ENCODE data around the gene CABP7.
A peak's percentile ranks its signal among the peaks of the same experiment; 100 is the strongest.

The CABP7 gene

DNA sequence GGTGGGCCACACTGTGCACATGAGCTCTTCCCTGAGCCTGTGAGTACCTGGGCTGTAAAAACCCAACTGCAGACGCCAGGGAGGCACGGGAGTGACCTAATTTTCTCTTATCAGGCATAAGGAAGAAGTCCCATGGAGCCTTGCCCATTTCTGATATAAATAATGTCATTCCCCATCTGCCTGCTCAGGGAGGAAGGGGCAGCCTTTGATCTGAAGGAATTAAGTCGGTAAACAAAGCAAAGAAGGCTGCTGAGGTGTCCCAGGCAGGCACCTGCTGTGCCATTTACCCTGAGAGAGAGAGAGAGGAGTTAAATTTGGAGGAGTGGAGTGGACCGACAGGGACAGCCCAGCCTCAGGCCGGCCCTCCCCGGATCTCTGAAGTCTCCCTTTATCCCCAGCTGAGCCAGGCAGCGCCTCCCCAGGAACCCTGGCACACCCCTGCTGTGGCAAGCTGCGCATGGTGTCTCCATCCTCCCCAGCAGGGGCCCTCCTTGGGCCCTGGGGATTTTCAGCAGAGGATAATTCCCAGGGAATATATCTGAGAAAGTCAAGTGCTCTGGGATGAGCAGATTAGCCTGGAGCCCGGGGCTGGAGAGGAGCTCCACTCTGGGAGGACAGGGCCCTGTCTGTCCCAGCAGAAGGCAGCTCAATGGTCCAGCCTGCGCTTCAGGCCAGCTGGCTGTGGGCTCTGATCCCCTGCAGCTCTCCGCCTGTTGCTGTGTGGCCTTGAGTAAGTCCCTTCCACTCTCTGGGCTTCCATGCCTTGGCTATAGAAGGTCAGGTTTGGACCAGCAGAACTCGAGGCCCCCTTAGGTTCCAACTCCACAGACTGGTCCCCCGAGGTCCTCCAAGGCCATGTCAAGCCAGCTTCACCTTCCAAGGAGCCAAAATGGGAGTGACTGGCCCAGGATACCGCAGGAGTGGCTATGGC is 17.5 kb upstream of the CABP7 start:
- no peak overlapping the region for H3K4me3 ChIP-seq (ENCODE audit: low read depth, low read length)
- H3K9ac ChIP-seq (ENCODE audit: low read length) = no peak overlapping the region
- H3K36me3 ChIP-seq (ENCODE audit: control insufficient read depth, insufficient read depth, low read length) = no peaks in the 10 kb centered on the region

DNA sequence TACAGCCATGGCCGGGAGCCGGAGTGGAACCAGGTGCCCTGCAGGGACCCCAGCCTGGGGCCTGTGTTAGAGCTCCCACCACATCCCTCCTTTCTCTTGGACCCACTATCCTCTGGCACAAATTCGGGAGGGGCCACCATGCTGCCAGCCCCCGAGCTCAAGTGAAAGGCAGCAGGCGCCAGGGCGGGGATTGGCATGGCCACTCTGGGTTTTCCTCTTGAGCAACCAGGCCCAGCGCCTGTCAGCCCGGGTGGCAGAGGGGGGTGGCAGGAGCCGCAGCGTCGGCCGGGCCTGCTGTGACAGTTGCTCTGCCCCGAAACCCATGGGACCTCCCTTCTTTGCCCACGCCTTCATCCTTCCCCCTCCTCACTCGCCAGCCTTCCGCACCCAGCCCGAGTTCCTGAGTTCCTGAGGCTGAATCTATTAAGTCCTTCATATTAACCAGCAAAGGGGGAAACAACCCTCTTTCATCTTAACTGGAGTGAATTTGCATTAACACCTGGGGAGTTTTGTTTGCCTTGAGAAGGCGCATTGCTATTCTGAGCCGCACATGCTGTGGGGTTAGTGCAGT is 16.8 kb upstream of the CABP7 start:
- peaks cover 50% of the 10 kb centered on the region for H3K27me3 ChIP-seq (ENCODE audit: control insufficient read depth, insufficient read depth, low read length)
- no peaks in the 10 kb centered on the region for H3K36me3 ChIP-seq (ENCODE audit: control insufficient read depth, insufficient read depth, low read length)
- no peaks in the 10 kb centered on the region for H3K9me3 ChIP-seq (ENCODE audit: control insufficient read depth, insufficient read depth, low read depth, low read length)
- peaks cover 55% of the 10 kb centered on the region for H3K4me1 ChIP-seq (ENCODE audit: control insufficient read depth, insufficient read depth, low read length)
- H3K27ac ChIP-seq (ENCODE audit: low read depth, low read length) = no peak overlapping the region
- H3K9ac ChIP-seq (ENCODE audit: low read length) = no peak overlapping the region
- H3K4me3 ChIP-seq (ENCODE audit: low read depth, low read length) = peak overlapping the region; percentile 6; the same call in 1 of the 2 replicates

More for the DNA sequence above, 17.5 kb upstream of the CABP7 start:
- Histone ChIP-seq H3K27ac (ENCODE audit: low read depth, low read length) (no peak overlapping the region), H3K9me3 (ENCODE audit: control insufficient read depth, insufficient read depth, low read depth, low read length) (no peaks in the 10 kb centered on the region), H3K27me3 (ENCODE audit: control insufficient read depth, insufficient read depth, low read length) (peaks cover 47% of the 10 kb centered on the region), H3K4me1 (ENCODE audit: control insufficient read depth, insufficient read depth, low read length) (peaks cover 55% of the 10 kb centered on the region)

DNA sequence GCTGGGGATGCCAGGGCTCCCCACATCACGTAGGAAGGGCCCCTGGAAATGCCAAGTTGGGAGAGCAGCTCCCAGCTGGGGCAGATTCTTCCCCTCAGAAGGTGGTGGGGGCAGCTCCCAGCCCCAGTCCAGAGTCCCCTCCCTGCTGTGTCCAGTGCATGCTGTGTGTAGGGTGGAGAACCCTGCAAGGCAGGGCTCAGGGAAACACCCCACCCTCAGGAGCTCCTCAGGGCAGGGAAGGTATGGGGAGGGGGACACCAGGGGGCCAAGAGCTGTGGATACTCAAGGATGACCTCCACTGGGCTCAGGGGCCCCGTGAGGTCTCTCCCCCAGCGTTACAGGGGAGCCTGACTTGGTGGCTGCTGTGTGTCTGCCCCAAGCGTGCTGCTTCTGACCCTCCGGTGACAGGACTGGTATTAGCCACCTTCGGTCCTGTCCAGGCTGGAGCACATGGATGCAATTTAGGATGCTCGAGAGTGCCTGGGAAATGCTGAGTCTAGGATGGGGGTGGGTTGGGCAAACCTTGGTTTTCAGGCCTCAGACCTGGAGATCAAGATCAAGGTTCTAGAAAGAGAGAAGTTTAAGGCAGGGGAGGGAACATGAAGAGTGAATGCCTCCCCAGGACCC is 16.1 kb upstream of the CABP7 start:
- Histone ChIP-seq H3K27me3 (ENCODE audit: control insufficient read depth, insufficient read depth, low read length) (peaks cover 50% of the 10 kb centered on the region), H3K27ac (ENCODE audit: low read depth, low read length) (no peak overlapping the region), H3K9me3 (ENCODE audit: control insufficient read depth, insufficient read depth, low read depth, low read length) (no peaks in the 10 kb centered on the region), H3K4me1 (ENCODE audit: control insufficient read depth, insufficient read depth, low read length) (peaks cover 55% of the 10 kb centered on the region), H3K9ac (ENCODE audit: low read length) (no peak overlapping the region), H3K36me3 (ENCODE audit: control insufficient read depth, insufficient read depth, low read length) (no peaks in the 10 kb centered on the region), H3K4me3 (ENCODE audit: low read depth, low read length) (peak overlapping the region; percentile 6; the same call in 1 of the 2 replicates)

GRCh38 chr22:29704528-29705285 is 15.1 kb upstream of the CABP7 start:
- Histone ChIP-seq H3K27me3 (ENCODE audit: control insufficient read depth, insufficient read depth, low read length) (peaks cover 54% of the 10 kb centered on the region), H3K9ac (ENCODE audit: low read length) (no peak overlapping the region)

GRCh38 chr22:29705651-29706050 is 14.2 kb upstream of the CABP7 start:
- H3K27ac ChIP-seq (ENCODE audit: low read depth, low read length) = no peak overlapping the region
- no peak overlapping the region for H3K9ac ChIP-seq (ENCODE audit: low read length)
- no peak overlapping the region for H3K4me3 ChIP-seq (ENCODE audit: low read depth, low read length)

More at GRCh38 chr22:29704528-29705285, 15.1 kb upstream of the CABP7 start:
- Histone ChIP-seq H3K9me3 (ENCODE audit: control insufficient read depth, insufficient read depth, low read depth, low read length) (no peaks in the 10 kb centered on the region), H3K27ac (ENCODE audit: low read depth, low read length) (no peak overlapping the region), H3K36me3 (ENCODE audit: control insufficient read depth, insufficient read depth, low read length) (no peaks in the 10 kb centered on the region), H3K4me1 (ENCODE audit: control insufficient read depth, insufficient read depth, low read length) (peaks cover 55% of the 10 kb centered on the region), H3K4me3 (ENCODE audit: low read depth, low read length) (no peak overlapping the region)

DNA sequence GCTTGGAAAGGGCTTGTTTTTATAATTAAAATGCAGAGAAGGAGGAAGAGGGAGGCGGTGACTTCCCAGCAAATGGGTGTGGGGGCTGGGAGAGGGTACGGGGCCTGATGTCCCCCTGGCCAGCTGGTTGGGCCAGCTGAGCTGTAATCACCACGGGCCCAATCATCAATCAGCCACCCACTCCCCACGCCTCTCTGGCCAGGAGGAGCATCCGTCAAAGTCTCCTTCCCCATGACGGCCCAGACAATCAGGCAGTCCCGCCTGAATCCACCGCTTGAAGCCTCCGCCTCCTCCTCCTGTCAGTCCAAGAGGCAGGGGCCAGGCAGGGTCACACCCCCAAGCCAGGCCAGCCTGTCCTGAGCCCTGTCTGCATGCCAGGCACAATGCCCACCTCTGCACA is 13.3 kb upstream of the CABP7 start:
- H3K9ac ChIP-seq (ENCODE audit: low read length) = no peak overlapping the region
- H3K9me3 ChIP-seq (ENCODE audit: control insufficient read depth, insufficient read depth, low read depth, low read length) = no peaks in the 10 kb centered on the region
- H3K4me1 ChIP-seq (ENCODE audit: control insufficient read depth, insufficient read depth, low read length) = peaks cover 42% of the 10 kb centered on the region
- peaks cover 53% of the 10 kb centered on the region for H3K27me3 ChIP-seq (ENCODE audit: control insufficient read depth, insufficient read depth, low read length)
- H3K4me3 ChIP-seq (ENCODE audit: low read depth, low read length) = no peak overlapping the region
- H3K36me3 ChIP-seq (ENCODE audit: control insufficient read depth, insufficient read depth, low read length) = no peaks in the 10 kb centered on the region
- no peak overlapping the region for H3K27ac ChIP-seq (ENCODE audit: low read depth, low read length)

More at GRCh38 chr22:29705651-29706050, 14.2 kb upstream of the CABP7 start:
- Histone ChIP-seq H3K27me3 (ENCODE audit: control insufficient read depth, insufficient read depth, low read length) (peaks cover 59% of the 10 kb centered on the region), H3K4me1 (ENCODE audit: control insufficient read depth, insufficient read depth, low read length) (peaks cover 50% of the 10 kb centered on the region), H3K9me3 (ENCODE audit: control insufficient read depth, insufficient read depth, low read depth, low read length) (no peaks in the 10 kb centered on the region), H3K36me3 (ENCODE audit: control insufficient read depth, insufficient read depth, low read length) (no peaks in the 10 kb centered on the region)

- H3K27me3 ChIP-seq (ENCODE audit: control insufficient read depth, insufficient read depth, low read length) = peaks cover 51% of the 10 kb centered on the region
These were observed 12.8 kb upstream of the CABP7 start for GRCh38 chr22:29707010-29707409.

DNA sequence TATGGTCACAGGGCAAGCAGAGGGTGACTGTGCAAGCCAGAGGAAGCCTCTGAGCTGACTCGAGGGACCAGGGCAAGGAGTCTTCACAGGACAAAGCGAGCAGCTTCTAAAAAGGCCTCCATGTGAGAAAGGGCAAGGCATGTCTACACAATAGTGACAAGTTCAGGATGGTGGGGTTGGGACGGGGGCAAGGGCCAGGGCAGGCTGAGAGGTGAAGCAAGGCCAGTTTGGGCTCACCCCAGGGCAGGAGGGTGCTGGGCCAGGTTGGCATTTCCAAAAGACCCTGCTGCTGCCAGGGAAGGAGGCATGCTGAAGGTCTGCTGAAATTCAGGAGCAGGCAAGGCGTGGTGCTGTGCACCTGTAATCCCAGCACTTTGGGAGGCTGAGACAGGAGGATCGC is 12.3 kb upstream of the CABP7 start:
- Histone ChIP-seq H3K27ac (ENCODE audit: low read depth, low read length) (no peak overlapping the region), H3K4me1 (ENCODE audit: control insufficient read depth, insufficient read depth, low read length) (peaks cover 33% of the 10 kb centered on the region), H3K27me3 (ENCODE audit: control insufficient read depth, insufficient read depth, low read length) (peaks cover 47% of the 10 kb centered on the region)

More at GRCh38 chr22:29707010-29707409, 12.8 kb upstream of the CABP7 start:
- Histone ChIP-seq H3K9ac (ENCODE audit: low read length) (no peak overlapping the region), H3K4me1 (ENCODE audit: control insufficient read depth, insufficient read depth, low read length) (peaks cover 37% of the 10 kb centered on the region), H3K9me3 (ENCODE audit: control insufficient read depth, insufficient read depth, low read depth, low read length) (no peaks in the 10 kb centered on the region), H3K36me3 (ENCODE audit: control insufficient read depth, insufficient read depth, low read length) (no peaks in the 10 kb centered on the region), H3K27ac (ENCODE audit: low read depth, low read length) (no peak overlapping the region), H3K4me3 (ENCODE audit: low read depth, low read length) (no peak overlapping the region)

DNA sequence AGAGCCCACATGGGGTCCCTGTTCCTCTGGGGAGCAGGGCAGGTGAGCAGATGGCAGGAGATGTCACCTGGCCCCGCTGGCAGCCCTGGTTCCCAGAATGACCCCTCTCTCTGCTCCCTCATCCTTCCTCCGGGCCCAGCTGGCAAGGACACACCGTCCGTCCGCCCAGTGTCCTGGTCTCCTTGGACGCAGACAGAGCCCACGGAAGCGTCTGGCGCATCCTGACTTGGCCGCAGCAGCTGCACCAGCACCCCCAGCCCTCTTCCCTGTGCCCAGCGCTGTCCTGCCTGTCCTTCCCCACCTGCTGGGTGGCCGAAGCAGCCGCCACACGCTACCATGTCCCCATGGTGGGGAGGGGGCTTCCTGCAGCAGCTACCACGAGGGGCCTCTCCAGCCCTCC is 9.6 kb upstream of the CABP7 start:
- no peak overlapping the region for H3K4me3 ChIP-seq (ENCODE audit: low read depth, low read length)
- H3K27me3 ChIP-seq (ENCODE audit: control insufficient read depth, insufficient read depth, low read length) = peaks cover 31% of the 10 kb centered on the region
- H3K36me3 ChIP-seq (ENCODE audit: control insufficient read depth, insufficient read depth, low read length) = no peaks in the 10 kb centered on the region
- no peak overlapping the region for H3K27ac ChIP-seq (ENCODE audit: low read depth, low read length)
- peaks cover 12% of the 10 kb centered on the region for H3K4me1 ChIP-seq (ENCODE audit: control insufficient read depth, insufficient read depth, low read length)
- no peak overlapping the region for H3K9ac ChIP-seq (ENCODE audit: low read length)
- H3K9me3 ChIP-seq (ENCODE audit: control insufficient read depth, insufficient read depth, low read depth, low read length) = no peaks in the 10 kb centered on the region

More for the DNA sequence above, 12.3 kb upstream of the CABP7 start:
- H3K9me3 ChIP-seq (ENCODE audit: control insufficient read depth, insufficient read depth, low read depth, low read length) = no peaks in the 10 kb centered on the region
- H3K36me3 ChIP-seq (ENCODE audit: control insufficient read depth, insufficient read depth, low read length) = no peaks in the 10 kb centered on the region
- H3K9ac ChIP-seq (ENCODE audit: low read length) = no peak overlapping the region
- no peak overlapping the region for H3K4me3 ChIP-seq (ENCODE audit: low read depth, low read length)

DNA sequence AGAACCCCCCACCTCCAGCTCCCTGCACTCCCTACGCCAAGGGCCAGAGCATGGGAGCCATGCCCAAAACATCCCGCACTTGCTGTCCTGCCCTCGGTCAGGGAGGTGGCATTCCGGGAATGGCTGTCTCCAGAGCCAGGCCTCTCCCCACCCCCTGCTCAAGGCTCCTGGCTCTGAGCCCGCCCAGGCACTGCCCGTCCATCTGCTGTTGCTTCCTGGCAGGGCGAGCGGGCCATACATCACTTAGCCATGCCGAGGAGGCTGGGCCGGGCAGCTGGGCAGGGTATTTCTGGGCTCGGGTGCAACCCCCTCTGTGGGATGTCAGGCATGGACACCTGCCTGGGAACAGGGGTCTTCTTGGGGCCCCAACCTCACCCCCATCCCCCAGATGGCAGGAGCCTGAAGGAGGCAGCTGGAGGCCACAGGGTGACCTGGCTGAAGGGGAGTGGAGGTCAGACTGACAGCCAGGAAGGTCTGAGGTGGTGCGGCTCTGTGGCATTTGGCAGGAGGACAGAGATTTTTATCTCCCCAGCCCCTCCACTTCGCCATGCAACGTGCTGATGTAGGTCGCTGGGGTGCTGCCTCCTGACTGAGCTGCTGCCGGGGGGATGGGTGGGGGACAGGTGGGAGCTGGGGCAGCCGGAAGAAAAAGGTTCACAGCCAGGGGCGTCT is 8.7 kb upstream of the CABP7 start:
- no peak overlapping the region for H3K27ac ChIP-seq (ENCODE audit: low read depth, low read length)
- H3K27me3 ChIP-seq (ENCODE audit: control insufficient read depth, insufficient read depth, low read length) = peaks cover 28% of the 10 kb centered on the region
- peaks cover 7% of the 10 kb centered on the region for H3K4me1 ChIP-seq (ENCODE audit: control insufficient read depth, insufficient read depth, low read length)
- H3K36me3 ChIP-seq (ENCODE audit: control insufficient read depth, insufficient read depth, low read length) = no peaks in the 10 kb centered on the region
- no peak overlapping the region for H3K9ac ChIP-seq (ENCODE audit: low read length)
- H3K9me3 ChIP-seq (ENCODE audit: control insufficient read depth, insufficient read depth, low read depth, low read length) = no peaks in the 10 kb centered on the region
- no peak overlapping the region for H3K4me3 ChIP-seq (ENCODE audit: low read depth, low read length)
